GM21390 (cell line): ENCODE results near the gene ANKRD10.

Experiments used
- ATAC-seq: cut with Tn5 transposase; IDR thresholded peaks from one replicate; pipeline ENCODE4 v1.9.1; 2021; ENCODE audit not compliant: unreplicated experiment

The ANKRD10 gene

DNA sequence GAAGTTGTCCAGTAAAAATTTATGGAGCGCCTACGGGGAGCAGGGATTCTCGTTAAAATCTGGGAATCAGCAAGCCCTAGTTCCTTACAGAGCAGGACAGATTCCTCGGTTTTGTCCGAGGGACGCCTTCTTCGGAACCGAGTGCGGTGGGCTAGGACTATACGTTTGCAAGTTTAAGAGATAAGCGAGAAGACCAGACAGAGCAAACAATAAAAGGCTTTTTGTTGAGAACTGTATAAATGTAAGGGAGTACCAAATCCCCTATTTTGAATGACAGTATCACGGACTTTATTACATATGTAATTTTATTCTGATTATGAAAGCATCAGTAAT lies 971 bp upstream of the ANKRD10 start:
- no peak for ATAC-seq

DNA sequence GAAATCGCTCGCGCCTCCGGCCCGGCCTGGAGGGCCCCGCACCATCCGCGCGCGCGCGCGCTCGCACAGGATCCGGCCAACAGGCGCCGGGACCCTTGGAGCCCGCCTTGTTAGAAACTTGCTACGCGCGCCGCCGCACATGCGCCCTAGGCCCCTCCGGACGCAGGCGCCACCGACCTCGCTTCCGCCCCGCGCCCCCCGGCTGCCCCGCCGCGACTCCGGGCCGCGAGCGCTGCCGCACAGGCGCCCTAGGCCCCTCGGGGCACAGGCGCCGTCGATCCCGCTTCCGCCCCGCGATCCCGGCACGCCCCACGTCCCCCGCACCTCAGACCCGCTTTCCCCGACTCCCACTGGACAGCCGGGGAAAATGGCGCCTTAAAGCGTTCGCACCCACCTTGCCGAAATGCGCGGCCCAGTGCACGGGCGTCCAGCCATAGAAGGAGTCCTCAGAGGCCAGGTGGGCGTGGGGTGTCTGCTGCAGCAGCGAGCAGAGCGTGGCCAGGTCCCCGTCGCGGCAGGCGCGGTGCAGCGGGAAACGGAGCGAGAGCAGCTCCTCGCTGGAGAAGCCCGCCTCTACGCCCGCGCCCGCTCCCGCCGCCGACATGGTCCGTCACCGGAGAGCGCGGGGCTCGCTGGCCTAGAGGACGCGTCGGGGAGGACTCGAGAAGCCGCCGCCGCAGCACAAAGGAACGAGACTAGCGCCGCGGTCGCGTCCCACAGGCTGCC lies 375 bp downstream of the ANKRD10 start:
- ATAC-seq: peak; percentile 36

GRCh38 chr13:110914081-110914330 lies 863 bp downstream of the ANKRD10 start:
- ATAC-seq: no peak

- no peak for ATAC-seq
Observed at GRCh38 chr13:110913322-110914080, 1.4 kb downstream of the ANKRD10 start.

DNA sequence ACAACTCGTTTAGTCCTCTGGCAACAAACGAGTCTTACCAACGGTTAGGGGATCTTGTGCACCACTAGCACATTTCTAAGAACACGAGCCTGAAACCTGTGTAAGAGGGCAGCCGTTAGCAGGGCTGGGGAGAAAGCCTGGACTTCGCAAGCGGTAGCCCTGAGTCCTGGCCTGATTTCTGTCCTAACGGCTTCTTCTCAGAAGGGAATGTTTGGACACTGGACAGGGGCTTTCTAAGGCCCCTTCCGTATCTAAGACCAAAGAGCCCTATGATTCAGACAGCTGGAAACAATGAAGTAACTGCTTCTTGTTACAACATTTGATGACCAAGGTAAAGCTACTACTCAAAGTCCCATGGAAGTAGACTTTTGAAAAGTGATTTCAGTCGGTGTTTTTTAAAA lies 2.2 kb downstream of the ANKRD10 start:
- no peak for ATAC-seq

DNA sequence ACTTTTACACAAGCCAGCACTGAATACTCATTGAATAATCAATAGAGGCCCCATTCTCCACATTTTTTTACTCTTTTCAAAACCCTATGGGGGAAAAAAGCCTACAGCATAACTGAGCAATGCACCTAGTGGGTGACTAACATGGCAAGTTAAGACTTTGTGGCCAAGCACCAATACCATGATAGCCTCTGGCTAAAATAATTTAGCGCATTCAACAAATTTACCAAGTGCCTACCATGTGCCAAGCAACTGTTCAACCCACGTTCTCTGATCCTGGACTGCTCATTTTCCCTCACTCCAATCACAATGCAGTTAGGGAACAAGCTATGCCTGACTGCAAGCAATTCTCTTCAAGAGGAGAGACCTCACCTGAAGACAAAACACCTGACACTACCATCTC lies 3.0 kb downstream of the ANKRD10 start:
- ATAC-seq: no peak

DNA sequence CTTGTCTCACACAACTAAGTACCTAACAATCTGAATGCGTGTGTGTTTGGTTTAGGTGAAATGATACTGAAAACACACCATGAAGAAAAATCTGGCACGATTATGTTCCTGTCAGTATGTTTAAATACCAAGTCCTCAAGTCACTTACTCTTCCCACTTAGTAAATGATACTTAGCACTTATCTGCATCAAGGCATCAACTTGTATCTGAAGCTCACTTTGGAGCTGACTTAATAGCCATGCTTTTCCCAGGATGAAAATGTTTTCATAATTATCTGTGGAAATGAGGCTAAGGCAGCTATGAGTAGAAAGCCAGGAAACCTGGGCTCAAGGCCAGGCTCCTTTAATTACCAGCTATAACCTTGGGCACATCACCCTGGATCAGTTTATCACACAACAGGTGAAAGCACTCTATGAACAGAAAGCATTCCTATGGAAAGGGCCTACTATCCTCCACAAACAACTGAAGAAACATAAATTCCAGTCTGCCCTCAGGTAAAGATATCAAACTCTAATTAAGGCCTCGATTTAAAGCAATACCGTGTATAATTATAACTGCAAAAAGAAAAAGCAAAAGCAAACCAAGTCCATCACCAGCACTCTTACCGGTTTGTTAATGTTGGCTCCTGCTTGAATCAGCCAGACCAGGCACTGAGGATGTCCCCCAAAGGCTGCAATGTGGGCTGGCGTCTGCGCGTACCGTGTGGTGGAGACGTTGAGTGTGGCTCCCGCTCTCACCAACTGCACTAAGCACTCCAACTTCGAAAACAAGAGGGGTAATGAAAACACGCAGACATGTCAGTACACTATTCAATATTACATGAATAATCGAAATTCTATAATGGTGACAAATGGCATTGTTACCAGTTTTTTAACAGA lies 4.6 kb downstream of the ANKRD10 start:
- no peak for ATAC-seq

DNA sequence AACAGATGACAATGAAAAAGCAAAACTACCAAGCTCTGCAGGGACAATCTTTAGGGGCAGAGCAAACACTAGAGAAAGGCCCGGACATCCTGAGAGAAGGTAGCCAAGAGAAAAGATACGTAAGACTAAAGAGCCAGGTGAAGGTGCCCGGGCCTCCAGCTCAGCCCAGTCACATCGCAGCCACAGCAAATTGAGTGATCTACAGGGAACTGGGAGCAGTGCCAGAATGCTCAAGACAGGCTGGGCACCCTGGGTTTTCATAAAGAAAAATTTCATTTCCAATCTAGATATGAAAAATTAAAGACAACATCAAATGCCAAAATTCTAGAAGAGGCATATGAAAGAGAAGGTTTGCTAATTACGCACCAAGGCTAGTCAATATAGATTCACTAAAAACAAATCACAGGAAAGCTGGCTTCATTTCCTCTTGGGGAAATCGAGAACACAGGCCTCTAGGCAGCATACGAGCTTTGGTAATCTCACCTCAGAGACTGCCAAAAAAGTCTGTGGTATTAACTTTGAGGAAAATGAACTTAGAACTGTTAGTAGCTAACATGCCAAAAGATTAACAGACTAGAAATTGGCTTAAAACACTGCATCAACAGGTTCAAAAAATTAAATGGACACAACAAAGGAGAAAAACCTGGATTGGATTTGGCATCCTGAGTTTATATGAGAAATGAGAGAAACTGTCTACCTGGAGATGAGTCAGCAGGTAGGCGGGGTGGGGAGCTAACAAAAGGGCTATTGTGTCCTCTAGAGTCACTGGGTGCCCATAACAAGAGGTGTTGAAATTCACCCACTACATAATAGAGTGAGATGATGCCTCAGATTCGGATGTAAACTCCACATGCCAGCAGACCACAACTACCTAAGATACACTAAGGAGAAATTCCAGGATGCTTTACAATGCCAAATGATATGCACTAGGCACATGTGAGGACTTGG lies 6.6 kb downstream of the ANKRD10 start:
- ATAC-seq: no peak

DNA sequence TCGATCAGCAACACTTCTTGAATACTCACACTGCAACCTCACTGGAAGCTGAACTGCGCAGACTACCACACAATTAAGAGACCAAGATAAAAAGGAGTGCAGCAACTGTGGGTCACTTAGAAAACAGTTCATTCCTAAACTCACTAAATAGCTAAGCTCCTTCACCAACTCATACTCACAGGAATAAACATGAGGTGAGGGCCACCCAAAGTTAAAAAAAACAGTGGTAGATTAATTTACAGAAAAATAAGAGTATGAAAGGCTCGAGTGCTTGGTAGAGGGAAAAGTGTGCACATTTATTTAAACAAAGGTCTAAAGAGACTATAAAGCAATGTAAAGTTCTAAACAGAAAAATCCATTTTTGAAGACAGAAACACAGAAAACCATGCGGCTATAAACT lies 7.6 kb downstream of the ANKRD10 start:
- ATAC-seq: no peak

- no peak for ATAC-seq
Observed at GRCh38 chr13:110904748-110905147, 10.1 kb downstream of the ANKRD10 start.

DNA sequence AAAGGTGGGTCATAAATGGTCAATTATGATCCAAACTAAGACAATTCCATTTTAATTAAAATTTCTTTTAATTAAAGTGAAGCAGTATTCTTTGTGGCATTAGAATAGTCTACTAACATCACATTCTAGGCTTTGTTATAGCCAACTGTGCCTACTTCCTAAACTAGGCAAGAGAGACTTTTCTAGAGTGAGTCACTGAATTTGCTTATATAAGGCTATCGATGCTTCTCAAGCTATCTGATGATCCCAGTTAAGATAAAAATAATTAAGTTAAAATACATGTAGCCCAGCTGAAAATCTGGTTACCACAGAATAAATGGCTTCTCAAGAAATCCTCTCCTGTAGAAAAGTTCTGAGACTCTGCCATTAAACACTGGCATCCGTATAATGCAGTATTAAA lies 12.5 kb downstream of the ANKRD10 start:
- ATAC-seq: no peak

DNA sequence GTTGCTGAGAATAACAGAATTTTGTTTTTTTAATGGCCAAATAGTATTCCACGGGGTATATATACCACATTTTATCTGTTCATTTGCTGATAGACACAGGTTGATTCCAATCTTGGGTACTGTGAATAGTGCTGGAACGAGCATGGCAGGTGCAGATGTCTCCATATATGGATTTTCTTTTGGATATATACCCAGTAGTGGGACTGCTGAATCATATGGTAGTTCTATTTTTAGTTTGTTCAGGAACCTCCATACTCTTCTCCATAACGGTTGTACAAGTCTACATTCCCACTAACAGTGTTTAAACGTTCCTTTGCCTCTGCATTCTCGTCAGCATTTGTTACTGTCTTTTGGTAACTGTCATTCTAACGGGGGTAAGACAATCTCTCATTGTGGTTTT lies 17.3 kb downstream of the ANKRD10 start:
- ATAC-seq: no peak

- no peak for ATAC-seq
Observed at GRCh38 chr13:110897014-110897413, 17.9 kb downstream of the ANKRD10 start.

- ATAC-seq: no peak
Observed at GRCh38 chr13:110894086-110894485, 20.8 kb downstream of the ANKRD10 start.

GRCh38 chr13:110893571-110893970 lies 21.3 kb downstream of the ANKRD10 start:
- no peak for ATAC-seq

DNA sequence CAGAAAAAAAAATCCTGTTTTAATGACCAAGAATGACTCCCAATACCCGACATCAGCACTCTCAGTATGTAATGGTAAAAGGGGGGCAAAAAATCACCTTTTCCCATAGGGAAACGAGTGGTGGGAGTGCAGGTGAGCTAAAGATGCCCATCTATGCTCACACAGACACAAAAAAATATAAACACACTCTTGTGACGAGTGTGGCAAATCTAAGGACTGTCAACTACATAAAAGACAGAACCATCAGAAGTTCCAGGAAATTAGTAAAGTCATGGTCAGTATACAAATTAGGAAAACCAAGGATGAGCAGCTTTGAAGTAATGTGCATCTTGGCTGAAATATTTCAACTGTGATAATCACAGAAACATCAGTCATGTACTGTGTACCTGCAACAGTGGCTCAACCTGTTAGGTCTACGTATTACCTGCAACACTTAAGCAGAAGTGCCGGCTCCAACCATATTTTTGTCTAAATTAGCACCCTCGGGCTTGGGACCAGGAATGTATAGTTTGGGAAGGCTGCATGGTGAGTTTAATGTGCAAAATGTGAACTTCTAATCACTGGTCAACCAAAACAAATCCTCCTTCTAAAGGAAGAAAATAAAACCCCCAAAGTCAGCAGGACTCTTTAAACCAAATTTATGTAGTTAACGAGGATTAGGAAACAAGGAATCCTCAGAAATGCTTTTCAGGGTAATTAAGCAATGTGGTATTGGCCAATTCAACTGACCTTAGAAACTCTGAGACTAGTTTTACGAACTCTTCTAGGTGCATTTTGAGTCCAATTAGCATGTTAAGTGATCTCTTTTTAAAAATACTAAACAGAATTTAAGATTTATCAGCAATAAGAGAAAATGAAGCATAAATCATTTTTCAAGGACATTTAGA lies 24.3 kb downstream of the ANKRD10 start:
- ATAC-seq: no peak

- ATAC-seq: no peak
Observed at GRCh38 chr13:110888390-110888789, 26.5 kb downstream of the ANKRD10 start.

GRCh38 chr13:110887597-110888333 lies 27.1 kb downstream of the ANKRD10 start:
- no peak for ATAC-seq

- no peak for ATAC-seq
Observed at GRCh38 chr13:110886870-110887596, 27.8 kb downstream of the ANKRD10 start.
